ENCODE measurements around the gene NLGN4X.

DNA sequence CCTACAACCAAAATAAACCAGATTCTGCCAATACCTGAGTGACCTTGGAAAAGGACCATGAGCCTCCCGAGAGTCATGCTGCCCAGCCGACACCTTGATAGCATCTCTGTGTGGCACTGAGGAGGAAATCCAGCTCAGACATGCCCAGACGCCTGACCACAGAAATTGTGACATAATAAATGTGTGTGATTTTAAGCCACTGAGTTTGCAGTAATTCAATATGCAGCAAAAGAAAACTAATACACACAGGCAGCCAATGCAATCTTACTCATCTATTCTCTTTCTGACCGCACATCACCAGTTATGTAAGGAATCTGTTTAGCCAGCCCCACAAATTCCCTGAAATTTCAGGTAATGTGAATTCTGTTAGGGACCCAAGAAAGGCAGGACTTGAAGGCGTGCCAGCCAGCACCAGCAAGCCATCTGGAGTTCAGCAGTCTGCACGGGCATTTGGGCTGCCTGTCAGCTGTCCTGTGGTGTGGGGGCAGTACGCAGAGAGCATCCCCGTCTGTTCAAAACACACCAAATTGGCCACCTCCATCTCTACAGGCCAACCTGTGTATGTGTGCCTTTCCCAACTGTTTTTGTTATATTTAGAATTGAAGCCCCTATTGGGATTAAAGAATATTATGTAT lies 176.4 kb downstream of the NLGN4X start:
- TF ChIP-seq CTCF (IDR thresholded peaks at IDR 0.05) (no peak), ZFX (IDR thresholded peaks at IDR 0.05; ENCODE audit: borderline replicate concordance) (no peak)

All from 22Rv1 (cell line).